Measurements from ENCODE around the gene GMCL1. TPM values are rescaled to one million over a fixed set of nuclear protein-coding genes. Genes with fewer than 3 reads are reported as not detected.
A peak's percentile ranks its signal among the peaks of the same experiment; 100 is the strongest.

GMCL1 gene
- 10 to 100 TPM; 10.6 to 14.8 (median 13.0) TPM for total RNA-seq

DNA sequence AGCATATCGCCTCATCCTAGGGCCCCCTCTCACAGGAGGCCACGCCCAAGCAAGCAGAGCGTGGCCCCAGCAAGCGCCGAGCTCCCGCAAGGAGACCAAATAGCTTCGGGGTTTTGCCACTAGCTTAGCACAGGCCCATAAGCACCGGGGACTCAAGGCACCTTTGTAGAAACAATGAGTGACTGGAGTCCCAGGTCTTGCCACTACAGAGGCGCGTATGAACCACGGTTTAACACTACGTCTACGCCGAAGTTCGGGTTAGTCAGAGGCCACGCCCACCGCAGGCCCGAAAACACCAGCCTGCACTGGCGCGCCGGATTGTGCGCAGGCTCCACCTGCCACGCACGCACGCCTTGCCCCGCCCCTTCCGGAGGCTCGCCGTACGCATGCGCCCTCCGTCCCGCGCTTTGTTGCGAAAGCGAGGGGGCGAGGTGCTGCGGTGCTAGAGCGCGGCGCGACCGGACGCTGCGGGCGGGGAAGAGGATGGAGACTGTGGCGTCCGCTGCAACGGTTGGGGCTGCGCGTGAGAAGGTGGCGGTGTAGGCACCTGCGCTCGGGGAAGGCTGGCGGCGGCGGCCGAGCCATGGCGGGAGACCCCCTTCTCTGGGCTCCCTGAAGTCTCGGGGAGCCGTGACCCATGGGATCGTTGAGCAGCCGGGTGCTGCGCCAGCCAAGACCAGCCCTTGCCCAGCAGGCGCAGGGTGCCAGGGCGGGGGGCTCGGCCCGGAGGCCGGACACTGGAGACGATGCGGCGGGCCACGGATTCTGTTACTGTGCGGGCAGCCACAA is at the start of gene GMCL1:
GMCL1 (plus strand) TSS at position 405 of the 789 bp plus-strand sequence; CDS start at position 638, 233 bp downstream.
- Histone ChIP-seq H3K27ac (peak within 1 kb of the TSS; percentile 68 to 96 (median 90)), H3K4me1 (peaks cover 0 to 32% (median 11%) of the 10 kb centered on the region in 3 donors), H3K4me3 (peak within 1 kb of the TSS; percentile 85 to 86), H3K9me3 (no peaks in the 10 kb centered on the region), H3K27me3 (no peaks in the 10 kb centered on the region), H3K36me3 (no peaks in the 10 kb centered on the region)
- WGBS, 2 donors (ENCODE audit: low coverage in 1 of 2), result 0% methylated on average over 11 of the region's 74 CpGs; no CpG with 5 or more reads in 1 of the 2 donors
- ATAC-seq, result peak; percentile 98
- TF ChIP-seq POLR2AphosphoS5 (IDR thresholded peaks at IDR 0.05) (peak; percentile 88), POLR2A (IDR thresholded peaks at IDR 0.05) (peak; percentile 64 to 78), EP300 (IDR thresholded peaks at IDR 0.05) (no peak), CTCF (IDR thresholded peaks at IDR 0.05) (peak in 3 of 4 experiments; percentile 10 to 50 (median 15))

- peaks cover 0 to 7% (median 0%) of the 10 kb centered on the region in 3 donors for H3K4me1 ChIP-seq
Measured at GRCh38 chr2:69780921-69781320, 48.5 kb upstream of the GMCL1 start.

DNA sequence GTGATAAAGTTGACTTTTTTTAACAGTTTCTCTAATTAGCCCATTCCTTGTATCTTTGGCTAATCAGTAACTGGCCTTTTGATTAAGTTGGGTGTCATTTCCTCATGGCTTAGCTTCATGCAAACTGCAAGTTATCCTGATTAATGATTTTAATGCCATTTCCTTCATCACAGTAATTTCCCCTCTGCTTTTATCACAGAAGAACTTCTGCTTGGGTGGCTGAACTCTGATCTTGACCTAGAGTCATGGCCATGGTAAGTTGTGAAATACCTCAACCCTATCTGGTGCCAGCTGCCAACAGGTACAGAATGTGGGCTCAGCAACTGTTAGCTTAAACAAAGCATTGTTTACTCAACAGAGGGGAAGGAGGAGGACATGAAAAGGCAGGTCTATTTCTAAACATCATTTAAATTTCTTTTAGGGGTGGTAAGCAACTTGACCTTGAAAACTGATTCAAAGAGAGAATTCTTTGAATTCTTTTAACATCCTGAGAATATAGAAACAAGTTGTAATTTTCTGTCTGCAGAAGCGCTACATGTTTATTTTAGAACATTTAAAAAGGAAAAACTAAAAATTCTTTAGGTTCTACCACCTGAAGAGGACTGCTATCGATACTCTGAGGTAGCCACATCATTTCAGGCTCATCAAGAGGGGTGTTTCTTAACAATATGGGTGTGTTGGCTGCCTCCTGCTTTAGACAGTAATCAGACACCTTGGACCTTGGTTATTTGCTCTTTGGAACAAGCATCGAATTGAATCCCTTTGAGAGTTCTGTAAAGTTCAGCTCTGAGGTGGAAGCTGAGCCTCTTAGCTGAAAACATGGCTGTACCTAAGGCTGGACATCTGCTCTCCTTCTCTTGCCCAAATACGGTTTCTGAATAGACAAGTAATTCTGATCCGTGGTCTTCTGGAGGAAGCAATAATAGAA is 47.9 kb upstream of the GMCL1 start:
- Histone ChIP-seq H3K27ac (no peak overlapping the region), H3K9me3 (no peaks in the 10 kb centered on the region), H3K4me1 (peaks cover 0 to 7% (median 0%) of the 10 kb centered on the region in 3 donors), H3K4me3 (no peak overlapping the region), H3K27me3 (no peaks in the 10 kb centered on the region), H3K36me3 (peaks cover 0 to 21% of the 10 kb centered on the region in 2 donors)
- 59 to 69% methylated on average over 5 of the region's 5 CpGs for WGBS, 2 donors (ENCODE audit: low coverage in 1 of 2)
- peak; percentile 36 for ATAC-seq
- TF ChIP-seq EP300 (IDR thresholded peaks at IDR 0.05), result no peak
- TF ChIP-seq CTCF (IDR thresholded peaks at IDR 0.05), result no peak
- no peak for TF ChIP-seq POLR2A (IDR thresholded peaks at IDR 0.05)
- no peak for TF ChIP-seq POLR2AphosphoS5 (IDR thresholded peaks at IDR 0.05)

More at GRCh38 chr2:69780921-69781320, 48.5 kb upstream of the GMCL1 start:
- 79 to 80% methylated on average over 4 to 5 of the region's 5 CpGs for WGBS, 2 donors (ENCODE audit: low coverage in 1 of 2)
- no peak for ATAC-seq
- no peak overlapping the region for H3K27ac ChIP-seq
- TF ChIP-seq POLR2A (IDR thresholded peaks at IDR 0.05) (no peak), EP300 (IDR thresholded peaks at IDR 0.05) (no peak), CTCF (IDR thresholded peaks at IDR 0.05) (no peak), POLR2AphosphoS5 (IDR thresholded peaks at IDR 0.05) (no peak)
- H3K36me3 ChIP-seq, result peaks cover 0 to 14% of the 10 kb centered on the region in 2 donors
- no peaks in the 10 kb centered on the region for H3K27me3 ChIP-seq
- H3K4me3 ChIP-seq, result no peak overlapping the region
- H3K9me3 ChIP-seq, result no peaks in the 10 kb centered on the region

DNA sequence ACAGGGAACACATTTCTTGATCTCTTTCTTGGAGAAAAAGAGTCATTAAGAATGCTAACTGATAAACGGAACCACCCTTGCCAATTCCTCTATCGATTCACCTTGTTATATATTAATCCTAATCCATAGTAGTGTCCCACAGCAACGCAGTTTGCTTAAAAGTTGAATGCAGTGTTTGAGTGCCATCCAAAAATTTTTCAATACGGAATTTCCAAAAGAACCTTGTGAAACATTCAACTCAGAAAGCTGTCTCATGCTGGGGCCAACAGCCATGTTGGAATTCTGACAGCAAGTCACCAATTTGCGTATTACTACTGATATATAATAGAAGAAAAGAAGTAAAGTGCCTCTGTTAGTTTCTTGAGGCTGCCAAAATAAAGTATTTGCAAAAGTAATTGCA is 45.2 kb upstream of the GMCL1 start:
- no peak for TF ChIP-seq POLR2AphosphoS5 (IDR thresholded peaks at IDR 0.05)
- no peak for TF ChIP-seq EP300 (IDR thresholded peaks at IDR 0.05)
- TF ChIP-seq CTCF (IDR thresholded peaks at IDR 0.05), result no peak
- TF ChIP-seq POLR2A (IDR thresholded peaks at IDR 0.05), result no peak
- Histone ChIP-seq H3K27ac (no peak overlapping the region), H3K4me3 (no peak overlapping the region), H3K4me1 (peaks cover 0 to 10% (median 0%) of the 10 kb centered on the region in 3 donors), H3K9me3 (no peaks in the 10 kb centered on the region), H3K27me3 (no peaks in the 10 kb centered on the region), H3K36me3 (peaks cover 0 to 39% of the 10 kb centered on the region in 2 donors)
- ATAC-seq, result no peak
- WGBS, 2 donors (ENCODE audit: low coverage in 1 of 2), result 86 to 100% methylated on average over 5 of the region's 5 CpGs

Data from gastroesophageal sphincter (tissue), 4 donors.